HTERT RPE-1 (cell line): Measurements from ENCODE around the gene RPS8.
"Not testable (repeated sequence)": the region's sequence is repeated elsewhere in the genome, so short reads cannot be mapped to it uniquely, and the experiment has no call there.

Experiments used
- in situ Hi-C: fragments of 300-500 bp; cut with MboI; formaldehyde crosslinking; loops from 4 replicates; pipeline ENCODE4 v1.14.3; 2020; ENCODE audit warnings: low sequenced_read_pairs

Gene RPS8

DNA sequence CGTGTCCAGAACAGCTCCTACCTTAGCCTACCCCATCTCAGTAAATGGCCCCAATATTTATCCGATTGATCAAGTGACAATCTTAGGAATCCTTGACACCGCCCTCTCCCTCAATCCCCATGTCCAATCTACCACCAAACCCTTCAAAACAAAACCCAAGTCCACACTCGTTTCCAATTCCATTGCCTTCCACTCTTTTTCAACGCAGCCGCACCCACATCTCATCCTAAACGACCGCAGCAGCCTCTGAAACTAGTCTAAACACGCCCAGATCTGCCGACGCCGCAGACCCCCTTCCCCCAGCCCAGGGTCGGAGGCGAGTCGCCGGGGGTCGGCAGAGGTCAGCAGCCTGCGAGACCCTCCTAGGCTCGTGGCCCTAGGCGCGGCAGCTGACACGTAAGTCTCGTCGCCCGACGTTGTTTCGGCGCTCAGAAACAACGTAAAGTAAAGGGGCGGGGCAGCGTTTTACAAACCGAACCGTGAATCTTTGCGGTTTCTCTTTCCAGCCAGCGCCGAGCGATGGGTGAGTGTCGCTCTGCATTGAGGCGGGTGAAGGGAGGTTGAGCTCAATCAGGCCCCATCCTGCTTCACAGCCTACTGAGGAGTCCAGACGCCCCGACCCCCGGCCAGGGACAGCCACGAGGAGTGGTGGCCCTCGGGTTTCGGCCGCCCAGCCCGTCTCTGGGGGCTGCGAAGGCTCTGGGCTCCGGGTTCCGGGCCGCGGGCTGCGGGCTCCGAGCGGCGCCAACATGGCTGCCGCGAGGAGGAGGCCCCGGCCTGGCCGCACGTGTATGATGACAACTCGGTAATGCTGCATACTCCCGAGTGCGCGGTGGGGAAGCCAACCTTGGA lies at the start of gene RPS8:
Gene RPS8 (plus strand): TSS at position 463 of the 852 bp plus-strand sequence. CDS start 57 bp downstream, at position 520.
- in situ Hi-C loops: no loop called here

DNA sequence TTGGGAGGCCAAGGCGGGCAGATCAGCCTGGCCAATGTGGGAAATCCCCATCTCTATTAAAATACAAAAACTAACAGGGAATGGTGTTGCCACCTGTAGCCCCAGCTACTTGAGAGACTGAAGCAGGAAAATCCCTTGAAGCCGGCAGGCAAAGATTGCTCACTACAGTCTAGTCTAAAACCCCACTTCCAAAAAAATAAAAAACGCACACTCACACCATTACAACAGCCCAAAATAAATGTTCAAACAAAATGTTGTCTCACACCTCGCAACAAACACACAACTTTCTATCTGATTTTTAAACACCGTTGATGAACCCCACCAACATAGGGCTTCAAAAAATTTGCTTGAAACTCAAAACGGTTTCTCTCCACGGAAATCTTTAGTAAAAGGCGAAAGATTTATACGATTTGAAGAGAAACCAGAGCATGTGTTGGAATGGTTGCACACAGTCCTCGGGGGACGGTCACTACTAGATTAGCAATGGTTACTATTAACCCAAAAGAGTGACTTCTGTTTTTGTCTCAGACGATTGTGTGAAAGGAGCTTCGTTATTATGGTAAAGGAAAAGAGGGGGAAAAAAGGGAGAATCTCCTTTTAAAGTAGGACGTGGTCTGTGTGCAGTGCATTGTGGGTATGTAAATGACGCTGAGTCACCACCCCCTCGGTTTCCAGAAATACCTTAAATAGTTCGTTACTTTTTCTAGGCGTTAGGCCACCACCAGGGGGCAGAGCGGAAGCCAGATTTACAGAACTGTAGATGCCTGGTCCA lies 44.4 kb upstream of the RPS8 start, which contains the start of gene RNU5D-1:
Gene RNU5D-1 (minus strand): TSS at position 430 of the 772 bp plus-strand sequence.
- in situ Hi-C loops: no loop called here

DNA sequence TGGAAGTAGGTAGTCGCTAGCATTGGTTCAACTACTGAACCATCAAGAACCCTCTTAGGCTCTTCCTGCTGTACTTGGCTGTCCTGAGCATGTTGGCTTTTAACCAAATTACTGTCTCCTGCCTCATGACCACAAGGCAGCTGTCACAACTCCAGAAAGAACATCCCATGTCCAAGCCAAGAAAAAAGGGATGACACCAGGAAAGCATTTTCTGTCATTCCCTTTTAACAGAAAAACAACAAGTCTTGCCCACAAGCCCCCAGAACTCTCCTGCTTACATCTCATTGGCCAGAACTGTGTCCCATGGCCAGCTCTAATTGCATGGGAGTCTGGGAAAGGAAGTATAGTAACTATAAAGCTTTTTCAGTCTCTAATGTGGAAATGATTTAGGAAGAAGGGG lies 42.0 kb upstream of the RPS8 start:
- in situ Hi-C loops: no loop called here

DNA sequence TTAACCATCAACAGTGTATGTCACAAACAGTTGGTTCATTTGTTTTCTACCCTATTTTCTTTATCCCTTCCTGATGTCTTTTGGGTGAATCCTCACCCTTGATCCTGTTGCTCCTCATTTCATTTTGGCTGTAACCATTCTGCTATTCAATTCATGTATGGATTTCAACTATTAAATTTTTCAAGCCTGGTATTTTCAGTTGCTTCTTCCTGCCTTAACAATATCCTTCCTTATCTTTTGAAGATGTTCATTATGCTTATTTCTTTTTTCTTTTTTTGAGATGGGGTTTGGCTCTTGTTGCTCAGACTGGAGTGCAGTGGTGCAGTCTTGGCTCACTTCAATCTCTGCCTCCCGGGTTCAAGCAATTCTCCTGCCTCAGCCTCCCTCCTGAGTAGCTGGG lies 41.6 kb upstream of the RPS8 start:
- in situ Hi-C loops: no loop called here

DNA sequence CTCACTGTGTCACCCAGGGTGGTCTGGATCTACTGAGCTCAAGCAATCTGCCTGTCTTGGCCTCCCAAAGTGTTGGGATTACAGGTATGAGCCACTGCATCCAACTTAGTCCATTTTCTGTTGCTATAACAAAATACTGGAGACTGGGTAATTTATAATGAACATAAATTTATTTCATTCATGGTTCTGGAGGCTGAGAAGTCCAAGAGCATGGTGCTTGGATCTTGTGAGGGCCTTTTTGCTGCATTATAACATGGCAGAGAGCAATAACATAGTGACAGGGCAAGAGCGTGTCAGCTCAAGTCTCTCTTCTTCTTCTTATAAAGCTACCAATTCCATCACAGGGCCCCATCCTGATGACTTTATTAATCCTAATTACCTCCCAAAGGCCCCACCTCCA lies 39.3 kb upstream of the RPS8 start:
- in situ Hi-C loops: no loop called here

DNA sequence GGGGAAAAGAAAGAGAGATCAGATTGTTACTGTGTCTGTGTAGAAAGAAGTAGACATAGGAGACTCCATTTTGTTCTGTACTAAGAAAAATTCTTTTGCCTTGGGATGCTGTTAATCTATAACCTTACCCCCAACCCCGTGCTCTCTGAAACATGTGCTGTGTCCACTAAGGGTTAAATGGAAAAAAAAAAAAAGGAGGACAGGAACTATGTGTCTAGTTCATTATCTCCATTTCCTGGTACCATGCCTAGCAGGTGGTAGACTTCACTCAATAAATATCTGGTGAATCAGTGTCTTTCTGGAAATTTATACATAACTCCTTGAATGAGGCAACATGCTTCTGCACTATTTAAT lies 36.4 kb upstream of the RPS8 start:
- in situ Hi-C loops: not testable (repeated sequence)

DNA sequence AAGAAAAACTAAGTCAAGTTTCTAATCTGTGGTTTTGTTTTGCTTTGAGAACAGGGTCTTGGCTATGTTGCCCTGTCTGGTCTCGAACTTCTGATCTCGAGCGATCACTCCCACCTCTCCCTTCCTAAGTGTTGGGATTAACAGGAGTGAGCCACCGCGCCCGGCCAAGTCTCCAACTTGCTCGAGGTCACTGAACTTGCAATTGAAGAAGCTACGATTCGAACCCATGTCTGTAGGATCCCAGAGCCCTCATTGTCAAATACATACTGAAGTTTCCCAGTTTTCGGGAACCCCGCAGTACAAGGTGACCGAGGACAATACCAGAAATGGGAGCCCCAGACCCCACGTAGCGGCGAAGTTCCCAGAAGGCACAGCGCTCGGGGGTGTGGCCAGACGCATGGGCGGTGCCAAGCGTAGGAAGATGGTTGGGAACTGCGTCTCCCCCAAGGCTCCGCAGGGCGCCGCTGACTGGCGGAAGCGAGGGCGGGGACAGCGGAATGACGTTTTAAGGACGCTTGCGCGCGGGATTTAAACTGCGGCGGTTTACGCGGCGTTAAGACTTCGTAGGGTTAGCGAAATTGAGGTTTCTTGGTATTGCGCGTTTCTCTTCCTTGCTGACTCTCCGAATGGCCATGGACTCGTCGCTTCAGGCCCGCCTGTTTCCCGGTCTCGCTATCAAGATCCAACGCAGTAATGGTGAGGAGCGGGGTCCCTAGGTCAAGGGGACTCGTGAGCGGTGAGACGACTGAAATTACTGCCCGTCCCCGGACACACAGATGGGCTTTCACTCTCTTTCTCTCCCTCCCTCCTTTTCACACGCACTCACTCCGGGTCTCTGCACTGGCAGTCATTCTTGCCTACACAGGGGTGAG lies 35.8 kb upstream of the RPS8 start, which contains the start of gene KIF2C:
Gene KIF2C (plus strand): TSS at position 531 of the 872 bp plus-strand sequence. CDS start 96 bp downstream, at position 627.
- in situ Hi-C loops: no loop called here

DNA sequence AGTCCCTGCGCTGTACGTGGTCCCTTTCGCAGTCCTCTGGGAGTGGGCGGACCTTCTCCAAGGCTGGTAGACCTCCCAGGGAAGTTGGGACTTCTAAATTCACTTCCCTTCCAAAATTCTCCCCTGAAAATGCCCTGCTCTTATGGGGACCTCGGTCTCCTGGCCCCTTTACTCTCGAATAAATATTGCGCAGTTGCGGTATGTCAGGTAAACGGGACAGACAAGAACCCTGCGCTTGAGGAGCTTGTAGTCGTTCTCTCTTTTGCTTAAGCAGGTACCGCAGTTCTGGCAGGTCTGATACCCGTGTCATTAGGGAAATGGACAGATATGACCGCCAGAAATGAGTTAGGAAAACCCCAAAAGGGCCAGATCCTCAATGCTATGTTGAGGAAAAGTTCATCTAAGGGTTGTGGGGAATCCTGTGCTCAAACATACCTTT lies 35.1 kb upstream of the RPS8 start:
- in situ Hi-C loops: no loop called here

DNA sequence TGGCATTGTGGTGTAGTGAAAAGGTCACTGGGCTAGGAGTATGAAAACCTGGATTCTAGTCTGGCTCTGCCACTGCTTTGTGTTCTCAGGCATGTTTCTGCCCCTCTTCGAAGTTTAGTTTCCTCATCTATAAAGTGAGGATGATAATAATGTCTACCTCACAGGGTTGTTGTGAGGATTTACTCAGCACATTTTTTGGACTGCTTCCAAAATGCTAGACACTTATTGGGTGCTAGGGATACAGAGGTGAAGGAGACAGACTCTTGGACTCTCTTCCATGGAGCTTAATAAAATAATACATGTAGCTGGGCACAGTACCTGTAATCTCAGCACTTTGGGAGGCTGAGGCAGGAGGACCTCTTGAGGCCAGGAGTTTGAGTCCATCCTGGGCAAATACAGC lies 32.1 kb upstream of the RPS8 start:
- in situ Hi-C loops: no loop called here

DNA sequence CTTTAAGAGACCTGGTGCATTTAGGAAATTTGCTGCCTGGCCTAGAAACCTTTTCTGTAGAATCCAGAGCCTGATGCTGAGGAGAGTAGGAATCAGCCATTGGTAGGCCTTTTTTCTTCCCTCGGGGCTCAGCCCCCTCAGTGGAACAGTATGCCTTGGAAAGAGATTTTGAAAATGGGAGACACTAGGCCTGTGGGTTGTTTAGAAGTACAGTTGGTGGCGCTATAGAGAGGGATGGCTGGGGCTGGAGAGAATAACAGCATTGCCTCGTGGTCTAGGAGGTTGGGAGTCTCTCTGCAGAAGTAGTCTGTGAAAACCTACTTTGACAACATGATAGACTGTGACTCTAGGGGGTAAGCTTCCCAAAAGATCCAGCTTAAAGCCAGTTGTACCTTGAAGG lies 27.5 kb upstream of the RPS8 start:
- in situ Hi-C loops: no loop called here

DNA sequence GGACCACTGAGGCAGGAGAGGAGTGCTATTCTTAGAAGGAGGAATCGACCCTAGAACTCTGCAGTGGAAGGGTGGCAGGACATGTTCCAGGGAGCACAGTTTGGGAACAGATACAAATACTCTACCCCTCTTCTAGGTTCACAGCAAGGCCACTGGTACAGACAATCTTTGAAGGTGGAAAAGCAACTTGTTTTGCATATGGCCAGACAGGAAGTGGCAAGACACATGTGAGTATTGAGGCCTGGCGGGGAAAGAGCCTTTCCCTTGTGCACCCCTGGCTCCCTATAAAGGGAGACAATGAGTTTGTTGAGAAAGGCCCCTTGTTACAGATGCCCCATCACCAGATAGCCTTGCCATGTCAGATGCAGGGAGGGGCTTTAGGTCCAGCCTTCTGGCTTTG lies 17.9 kb upstream of the RPS8 start:
- in situ Hi-C loops: no loop called here

DNA sequence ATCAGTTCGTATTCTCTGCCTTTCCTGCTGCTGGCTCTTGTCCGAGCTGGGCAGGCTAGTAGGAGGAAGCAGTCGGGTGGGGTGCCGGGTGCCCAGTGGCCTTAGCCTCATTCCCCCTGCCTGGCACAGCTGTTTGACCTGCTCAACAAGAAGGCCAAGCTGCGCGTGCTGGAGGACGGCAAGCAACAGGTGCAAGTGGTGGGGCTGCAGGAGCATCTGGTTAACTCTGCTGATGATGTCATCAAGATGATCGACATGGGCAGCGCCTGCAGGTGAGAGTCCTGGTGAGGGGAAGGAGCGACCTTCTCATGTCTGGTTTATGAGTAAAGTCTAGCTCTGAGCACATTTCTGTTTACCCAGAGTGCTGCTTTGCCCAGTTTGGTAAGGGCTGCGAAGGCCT lies 16.3 kb upstream of the RPS8 start:
- in situ Hi-C loops: no loop called here

DNA sequence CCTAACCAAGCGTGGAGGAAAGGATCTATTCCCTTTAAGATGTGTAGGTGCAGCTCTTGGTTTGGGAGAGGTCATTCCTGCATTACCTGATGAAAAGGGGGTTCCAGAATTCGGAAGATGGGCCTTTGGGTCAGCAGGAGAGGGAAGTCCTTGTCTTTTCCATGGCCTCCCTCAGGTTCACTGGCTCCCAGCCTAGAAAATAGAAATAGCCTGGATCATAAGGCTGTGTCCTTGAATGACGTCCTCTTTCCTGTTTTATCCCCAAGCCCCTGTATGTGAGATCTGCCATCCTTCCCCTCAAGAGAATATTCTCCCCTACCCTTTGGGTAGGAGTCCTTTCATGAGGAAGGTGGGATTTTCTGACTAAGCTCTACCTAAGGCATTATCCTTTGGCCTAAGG lies 14.5 kb upstream of the RPS8 start:
- in situ Hi-C loops: no loop called here

DNA sequence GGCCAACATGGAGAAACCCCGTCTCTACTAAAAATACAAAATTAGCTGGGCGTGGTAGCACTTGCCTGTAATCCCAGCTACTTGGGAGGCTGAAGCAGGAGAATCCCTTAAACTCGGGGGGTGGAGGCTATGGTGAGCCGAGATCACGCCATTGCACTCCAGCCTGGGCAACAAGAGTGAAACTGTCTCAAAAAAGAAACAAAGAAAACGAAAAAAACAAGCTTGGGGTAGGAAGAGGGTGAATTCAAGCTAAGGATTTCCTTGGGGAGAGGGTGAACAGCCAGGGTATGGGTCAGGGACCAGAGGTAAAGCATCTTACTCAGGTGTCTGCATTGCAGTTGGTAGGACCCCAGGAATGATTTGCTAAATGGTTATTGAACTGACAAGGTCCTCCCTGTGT lies 8.9 kb upstream of the RPS8 start:
- in situ Hi-C loops: not testable (repeated sequence)

DNA sequence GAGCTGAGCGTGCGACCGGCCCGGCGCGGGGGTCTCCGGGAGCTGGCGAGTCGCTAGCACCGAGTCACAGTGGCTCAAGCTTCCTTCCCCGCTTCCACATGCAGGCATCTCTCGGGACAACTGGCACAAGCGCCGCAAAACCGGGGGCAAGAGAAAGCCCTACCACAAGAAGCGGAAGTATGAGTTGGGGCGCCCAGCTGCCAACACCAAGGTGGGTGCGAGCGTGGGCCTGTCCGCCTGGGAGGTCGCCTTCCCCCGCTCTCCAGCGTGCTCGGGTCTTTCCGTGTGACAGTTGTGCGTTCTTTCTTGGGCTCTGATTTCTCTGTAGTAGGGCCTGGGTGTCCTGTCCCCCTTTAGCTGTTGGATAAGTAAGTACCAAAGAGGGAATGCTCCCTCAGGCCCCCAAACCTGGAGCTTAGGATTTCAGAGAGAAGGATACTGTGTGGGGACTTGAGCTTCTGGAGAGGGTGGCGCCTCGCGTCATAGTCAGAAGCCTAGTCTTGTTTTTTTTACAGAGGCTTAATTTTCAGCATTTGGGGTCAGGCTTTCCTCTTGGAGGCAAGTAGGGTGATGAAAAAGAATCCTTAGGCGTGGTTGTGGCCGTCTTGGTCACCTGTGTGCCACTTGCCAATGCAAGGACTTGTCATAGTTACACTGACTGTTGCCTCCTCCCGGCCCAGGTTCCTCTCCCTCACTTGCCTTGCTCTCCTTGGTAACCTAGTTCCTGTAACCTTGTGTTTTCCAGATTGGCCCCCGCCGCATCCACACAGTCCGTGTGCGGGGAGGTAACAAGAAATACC lies 790 bp downstream of the RPS8 start:
- in situ Hi-C loops: no loop called here

DNA sequence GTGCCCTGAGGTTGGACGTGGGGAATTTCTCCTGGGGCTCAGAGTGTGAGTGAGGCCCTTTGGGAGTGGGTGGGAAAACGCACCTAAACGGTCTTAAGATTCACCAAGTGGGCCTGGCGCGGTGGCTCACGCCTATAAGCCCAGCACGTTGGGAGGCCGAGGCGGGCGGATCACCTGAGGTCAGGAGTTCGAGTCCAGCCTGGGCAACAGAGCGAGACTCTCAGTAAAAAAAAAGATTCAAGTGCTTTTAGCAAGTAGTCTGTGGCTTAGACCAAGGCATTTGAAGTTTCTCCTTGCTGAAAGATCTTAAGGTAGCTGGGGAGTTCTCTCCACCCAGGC lies 1.4 kb downstream of the RPS8 start:
- in situ Hi-C loops: no loop called here

DNA sequence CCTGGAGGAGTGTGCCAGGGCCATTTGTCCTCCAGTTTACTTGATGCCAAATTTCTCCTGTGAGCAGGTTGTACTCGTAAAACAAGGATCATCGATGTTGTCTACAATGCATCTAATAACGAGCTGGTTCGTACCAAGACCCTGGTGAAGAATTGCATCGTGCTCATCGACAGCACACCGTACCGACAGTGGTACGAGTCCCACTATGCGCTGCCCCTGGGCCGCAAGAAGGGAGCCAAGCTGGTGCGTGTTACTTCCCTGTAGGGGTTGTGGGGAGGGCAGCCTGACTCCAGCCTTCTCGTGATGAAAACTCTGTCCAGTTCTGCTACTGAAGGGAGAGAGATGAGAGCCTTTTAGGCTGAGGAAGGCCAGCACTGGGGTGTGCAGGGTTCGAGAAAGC lies 2.2 kb downstream of the RPS8 start:
- in situ Hi-C loops: no loop called here

DNA sequence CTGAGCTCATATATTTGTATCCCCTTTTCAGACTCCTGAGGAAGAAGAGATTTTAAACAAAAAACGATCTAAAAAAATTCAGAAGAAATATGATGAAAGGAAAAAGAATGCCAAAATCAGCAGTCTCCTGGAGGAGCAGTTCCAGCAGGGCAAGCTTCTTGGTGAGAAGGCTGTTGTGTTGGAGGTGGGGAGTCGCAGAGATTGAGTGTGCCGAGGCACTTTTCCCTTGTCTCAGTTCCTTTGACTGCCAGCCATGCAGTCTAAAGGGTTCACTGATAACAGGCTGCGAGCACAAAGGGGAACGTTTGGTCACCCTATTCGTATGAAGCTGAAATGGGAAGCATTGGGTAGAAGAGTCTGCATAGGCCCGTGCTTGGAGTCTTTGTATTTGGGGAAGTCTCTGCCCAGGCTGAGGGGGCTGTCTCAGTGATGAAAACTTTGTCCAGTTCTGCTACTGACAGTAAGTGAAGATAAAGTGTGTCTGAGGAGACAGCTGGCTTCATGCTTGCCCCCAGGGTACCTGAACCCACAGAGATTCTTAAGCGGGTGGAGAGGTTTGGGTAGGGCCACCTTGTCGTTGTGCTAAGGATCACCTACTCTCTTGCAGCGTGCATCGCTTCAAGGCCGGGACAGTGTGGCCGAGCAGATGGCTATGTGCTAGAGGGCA lies 2.8 kb downstream of the RPS8 start:
- in situ Hi-C loops: no loop called here

DNA sequence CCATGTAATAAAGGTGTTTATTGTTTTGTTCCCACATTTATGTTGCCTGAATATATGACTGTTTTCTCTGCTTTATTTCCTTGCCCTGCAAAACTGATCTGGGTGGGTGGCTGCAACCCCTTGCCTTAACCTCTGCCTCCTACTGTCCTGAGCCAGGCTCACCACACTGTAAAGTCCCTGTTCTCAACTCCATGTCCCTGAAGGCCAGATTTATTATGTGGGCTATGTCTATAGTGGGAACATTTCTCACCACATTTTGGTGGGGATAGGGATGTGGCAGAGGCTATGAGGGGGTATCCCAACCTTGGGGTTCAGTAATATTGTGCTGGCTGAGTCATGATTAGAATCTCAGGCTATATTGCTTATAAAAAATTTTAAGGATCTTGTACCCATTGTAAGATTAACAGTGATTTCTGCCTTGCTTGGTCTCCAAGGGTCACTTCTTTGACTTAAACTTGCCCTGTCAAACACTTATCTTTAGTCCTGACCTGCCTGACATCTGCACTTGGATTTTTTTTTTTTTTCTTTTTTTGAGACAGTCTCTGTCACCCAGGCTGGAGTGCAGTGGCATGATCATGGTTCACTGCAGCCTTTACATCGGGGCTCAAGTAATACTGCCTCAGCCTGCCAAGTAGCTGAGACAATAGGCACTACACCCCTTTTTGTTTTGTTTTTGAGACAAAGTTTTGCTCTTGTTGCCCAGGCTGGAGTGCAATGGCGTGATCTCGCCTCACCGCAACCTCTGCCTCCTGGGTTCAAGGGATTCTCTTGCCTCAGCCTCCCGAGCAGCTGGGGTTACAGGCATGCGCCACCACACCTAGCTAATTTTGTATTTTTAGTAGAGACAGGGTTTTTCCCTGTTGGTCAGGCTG lies 3.6 kb downstream of the RPS8 start:
- in situ Hi-C loops: no loop called here
